ENCODE data around the gene TMED1.
"Not testable (repeated sequence)": the region's sequence is repeated elsewhere in the genome, so short reads cannot be mapped to it uniquely, and the experiment has no call there.

Gene TMED1

GRCh38 chr19:10852098-10852800 is 16.2 kb upstream of the TMED1 start:
- Mint-ChIP-seq H3K36me3 (ENCODE audit: low read depth) (no peaks in the 10 kb centered on the region), H3K4me3 (no peak overlapping the region), H3K27me3 (ENCODE audit: low read depth) (no peaks in the 10 kb centered on the region), H3K27ac (no peak overlapping the region), H3K9me3 (no peaks in the 10 kb centered on the region), H3K4me1 (ENCODE audit: low read depth) (peaks cover 6% of the 10 kb centered on the region)

GRCh38 chr19:10850631-10851030 is 14.6 kb upstream of the TMED1 start:
- Mint-ChIP-seq H3K4me1 (ENCODE audit: low read depth) (peaks cover 6% of the 10 kb centered on the region), H3K27me3 (ENCODE audit: low read depth) (no peaks in the 10 kb centered on the region), H3K9me3 (peaks cover 7% of the 10 kb centered on the region), H3K4me3 (no peak overlapping the region), H3K27ac (no peak overlapping the region), H3K36me3 (ENCODE audit: low read depth) (peaks cover 4% of the 10 kb centered on the region)

GRCh38 chr19:10848230-10848856 is 12.3 kb upstream of the TMED1 start, which contains the start of gene C19orf38:
Gene C19orf38 (plus strand): TSS chr19:10848415. CDS start chr19:10848509, 94 bp downstream.
- no peaks in the 10 kb centered on the region for H3K27me3 Mint-ChIP-seq (ENCODE audit: low read depth)
- H3K27ac Mint-ChIP-seq: peak within 1 kb of the TSS; percentile 34
- H3K4me3 Mint-ChIP-seq: peak within 1 kb of the TSS; percentile 54

GRCh38 chr19:10846500-10847202 is 10.6 kb upstream of the TMED1 start:
- peaks cover 4% of the 10 kb centered on the region for H3K36me3 Mint-ChIP-seq (ENCODE audit: low read depth)
- no peak overlapping the region for H3K4me3 Mint-ChIP-seq
- H3K9me3 Mint-ChIP-seq: peaks cover 7% of the 10 kb centered on the region
- H3K4me1 Mint-ChIP-seq (ENCODE audit: low read depth): peaks cover 4% of the 10 kb centered on the region
- H3K27ac Mint-ChIP-seq: no peak overlapping the region
- H3K27me3 Mint-ChIP-seq (ENCODE audit: low read depth): no peaks in the 10 kb centered on the region

More at GRCh38 chr19:10848230-10848856, 12.3 kb upstream of the TMED1 start, which contains the start of gene C19orf38:
- H3K9me3 Mint-ChIP-seq: peaks cover 7% of the 10 kb centered on the region
- peaks cover 6% of the 10 kb centered on the region for H3K4me1 Mint-ChIP-seq (ENCODE audit: low read depth)
- peaks cover 4% of the 10 kb centered on the region for H3K36me3 Mint-ChIP-seq (ENCODE audit: low read depth)

GRCh38 chr19:10842788-10843187 is 6.8 kb upstream of the TMED1 start:
- no peak overlapping the region for H3K27ac Mint-ChIP-seq
- no peaks in the 10 kb centered on the region for H3K4me1 Mint-ChIP-seq (ENCODE audit: low read depth)
- no peaks in the 10 kb centered on the region for H3K27me3 Mint-ChIP-seq (ENCODE audit: low read depth)
- H3K4me3 Mint-ChIP-seq: no peak overlapping the region
- peaks cover 4% of the 10 kb centered on the region for H3K36me3 Mint-ChIP-seq (ENCODE audit: low read depth)
- H3K9me3 Mint-ChIP-seq: peaks cover 7% of the 10 kb centered on the region

GRCh38 chr19:10839114-10840050 is 3.4 kb upstream of the TMED1 start:
- no peak overlapping the region for H3K4me3 Mint-ChIP-seq
- no peak overlapping the region for H3K27ac Mint-ChIP-seq
- H3K27me3 Mint-ChIP-seq (ENCODE audit: low read depth): no peaks in the 10 kb centered on the region
- peaks cover 5% of the 10 kb centered on the region for H3K9me3 Mint-ChIP-seq
- H3K4me1 Mint-ChIP-seq (ENCODE audit: low read depth): peaks cover 10% of the 10 kb centered on the region
- H3K36me3 Mint-ChIP-seq (ENCODE audit: low read depth): peaks cover 9% of the 10 kb centered on the region

GRCh38 chr19:10838377-10838776 is 2.4 kb upstream of the TMED1 start:
- no peak overlapping the region for H3K27ac Mint-ChIP-seq
- peaks cover 9% of the 10 kb centered on the region for H3K36me3 Mint-ChIP-seq (ENCODE audit: low read depth)
- H3K4me1 Mint-ChIP-seq (ENCODE audit: low read depth): peaks cover 10% of the 10 kb centered on the region
- peaks cover 5% of the 10 kb centered on the region for H3K9me3 Mint-ChIP-seq
- H3K4me3 Mint-ChIP-seq: no peak overlapping the region
- H3K27me3 Mint-ChIP-seq (ENCODE audit: low read depth): no peaks in the 10 kb centered on the region

- not testable (repeated sequence) for H3K27ac Mint-ChIP-seq; H3K36me3 Mint-ChIP-seq (ENCODE audit: low read depth); H3K4me1 Mint-ChIP-seq (ENCODE audit: low read depth); H3K9me3 Mint-ChIP-seq; H3K27me3 Mint-ChIP-seq (ENCODE audit: low read depth); H3K4me3 Mint-ChIP-seq
Observed at GRCh38 chr19:10837649-10838048, 1.6 kb upstream of the TMED1 start.

GRCh38 chr19:10836479-10837330 is 693 bp upstream of the TMED1 start:
- H3K4me3 Mint-ChIP-seq: peak overlapping the region; percentile 92
- peaks cover 5% of the 10 kb centered on the region for H3K9me3 Mint-ChIP-seq
- no peaks in the 10 kb centered on the region for H3K27me3 Mint-ChIP-seq (ENCODE audit: low read depth)
- H3K4me1 Mint-ChIP-seq (ENCODE audit: low read depth): peaks cover 10% of the 10 kb centered on the region
- H3K27ac Mint-ChIP-seq: peak overlapping the region; percentile 100
- H3K36me3 Mint-ChIP-seq (ENCODE audit: low read depth): peaks cover 11% of the 10 kb centered on the region

GRCh38 chr19:10835089-10835753 is 791 bp downstream of the TMED1 start:
- peak overlapping the region; percentile 100 for H3K27ac Mint-ChIP-seq
- H3K4me1 Mint-ChIP-seq (ENCODE audit: low read depth): peaks cover 10% of the 10 kb centered on the region
- H3K4me3 Mint-ChIP-seq: peak overlapping the region; percentile 92
- peaks cover 11% of the 10 kb centered on the region for H3K36me3 Mint-ChIP-seq (ENCODE audit: low read depth)
- H3K27me3 Mint-ChIP-seq (ENCODE audit: low read depth): no peaks in the 10 kb centered on the region
- peaks cover 5% of the 10 kb centered on the region for H3K9me3 Mint-ChIP-seq

- Mint-ChIP-seq H3K27ac (no peak overlapping the region), H3K36me3 (ENCODE audit: low read depth) (peaks cover 11% of the 10 kb centered on the region), H3K4me3 (no peak overlapping the region), H3K9me3 (peaks cover 5% of the 10 kb centered on the region), H3K4me1 (ENCODE audit: low read depth) (peaks cover 10% of the 10 kb centered on the region), H3K27me3 (ENCODE audit: low read depth) (no peaks in the 10 kb centered on the region)
Observed at GRCh38 chr19:10832939-10833296, 3.1 kb downstream of the TMED1 start.

- H3K9me3 Mint-ChIP-seq: peaks cover 5% of the 10 kb centered on the region
- no peaks in the 10 kb centered on the region for H3K27me3 Mint-ChIP-seq (ENCODE audit: low read depth)
- peaks cover 12% of the 10 kb centered on the region for H3K36me3 Mint-ChIP-seq (ENCODE audit: low read depth)
- peaks cover 10% of the 10 kb centered on the region for H3K4me1 Mint-ChIP-seq (ENCODE audit: low read depth)
- H3K4me3 Mint-ChIP-seq: no peak overlapping the region
- no peak overlapping the region for H3K27ac Mint-ChIP-seq
Observed at GRCh38 chr19:10831987-10832938, 3.7 kb downstream of the TMED1 start.
